Measurements from ENCODE around the gene CXXC4. TPM values are rescaled to one million over a fixed set of nuclear protein-coding genes. Genes with fewer than 3 reads are reported as not detected.
A peak's percentile ranks its signal among the peaks of the same experiment; 100 is the strongest.

Gene CXXC4
- total and polyA plus RNA-seq, 2 donors (not counting 1 experiment from before 2014, with no cell fraction given) = under 0.01 to 0.02 TPM

GRCh38 chr4:104494185-104494584, 509 bp downstream of the CXXC4 start:
- H3K27me3 ChIP-seq (ENCODE audit: control insufficient read depth, insufficient read depth, low read length) = no peaks in the 10 kb centered on the region
- no peak overlapping the region for H2AFZ ChIP-seq (ENCODE audit: low read length)
- no peak overlapping the region for H3K9ac ChIP-seq (ENCODE audit: insufficient read depth, low read length)
- H4K20me1 ChIP-seq (ENCODE audit: control insufficient read depth, extremely low read depth, insufficient read depth, low read length) = no peaks in the 10 kb centered on the region
- H3K4me3 ChIP-seq (replicated peaks in 1 of 4; ENCODE audit: control extremely low read depth in 1 of 4, insufficient read depth in 1 of 4, low read depth in 3 of 4, low read length in 4 of 4) = peak overlapping the region in 2 of 4 experiments; percentile 64 to 74
- no peak for DNase-seq (ENCODE audit: low read depth in 2 of 2)
- no peaks in the 10 kb centered on the region for H3K9me3 ChIP-seq (ENCODE audit: control insufficient read depth, insufficient read depth, low read depth, low read length)
- no peak overlapping the region for H3K27ac ChIP-seq (ENCODE audit: insufficient read depth, low read length)
- no peaks in the 10 kb centered on the region for H3K79me2 ChIP-seq (ENCODE audit: control insufficient read depth, insufficient read depth, low read length)
- no peaks in the 10 kb centered on the region for H3K36me3 ChIP-seq (ENCODE audit: control insufficient read depth, insufficient read depth, low read length)
- no peak for TF ChIP-seq EZH2 (IDR thresholded peaks at IDR 0.05; ENCODE audit: low read length, missing control alignments)
- no peak for TF ChIP-seq CTCF (conservative IDR thresholded peaks at IDR 0.05 in 1 of 2, IDR thresholded peaks at IDR 0.05 in 1 of 2; ENCODE audit: low read depth in 1 of 2, low read length in 2 of 2)
- H3K4me1 ChIP-seq (ENCODE audit: control insufficient read depth, extremely low read depth, insufficient read depth, low read length) = no peaks in the 10 kb centered on the region
- no peak overlapping the region for H3K4me2 ChIP-seq (ENCODE audit: extremely low read depth, insufficient read depth, low read length)

- no peaks in the 10 kb centered on the region for H3K36me3 ChIP-seq (ENCODE audit: control insufficient read depth, insufficient read depth, low read length)
- no peak for DNase-seq (ENCODE audit: low read depth in 2 of 2)
- H2AFZ ChIP-seq (ENCODE audit: low read length) = no peak overlapping the region
- no peak overlapping the region for H3K9ac ChIP-seq (ENCODE audit: insufficient read depth, low read length)
- no peaks in the 10 kb centered on the region for H3K79me2 ChIP-seq (ENCODE audit: control insufficient read depth, insufficient read depth, low read length)
- no peak overlapping the region for H3K4me2 ChIP-seq (ENCODE audit: extremely low read depth, insufficient read depth, low read length)
- no peaks in the 10 kb centered on the region for H3K9me3 ChIP-seq (ENCODE audit: control insufficient read depth, insufficient read depth, low read depth, low read length)
- no peak overlapping the region for H3K4me3 ChIP-seq (replicated peaks in 1 of 4; ENCODE audit: control extremely low read depth in 1 of 4, insufficient read depth in 1 of 4, low read depth in 3 of 4, low read length in 4 of 4)
- H3K27me3 ChIP-seq (ENCODE audit: control insufficient read depth, insufficient read depth, low read length) = no peaks in the 10 kb centered on the region
- no peak overlapping the region for H3K27ac ChIP-seq (ENCODE audit: insufficient read depth, low read length)
- H4K20me1 ChIP-seq (ENCODE audit: control insufficient read depth, extremely low read depth, insufficient read depth, low read length) = no peaks in the 10 kb centered on the region
- H3K4me1 ChIP-seq (ENCODE audit: control insufficient read depth, extremely low read depth, insufficient read depth, low read length) = no peaks in the 10 kb centered on the region
- no peak for TF ChIP-seq EZH2 (IDR thresholded peaks at IDR 0.05; ENCODE audit: low read length, missing control alignments)
- TF ChIP-seq CTCF (conservative IDR thresholded peaks at IDR 0.05 in 1 of 2, IDR thresholded peaks at IDR 0.05 in 1 of 2; ENCODE audit: low read depth in 1 of 2, low read length in 2 of 2) = no peak
Measured at GRCh38 chr4:104493081-104493831, 1.4 kb downstream of the CXXC4 start.

GRCh38 chr4:104492183-104492771, 2.4 kb downstream of the CXXC4 start:
- H3K4me1 ChIP-seq (ENCODE audit: control insufficient read depth, extremely low read depth, insufficient read depth, low read length) = no peaks in the 10 kb centered on the region
- no peaks in the 10 kb centered on the region for H4K20me1 ChIP-seq (ENCODE audit: control insufficient read depth, extremely low read depth, insufficient read depth, low read length)
- TF ChIP-seq EZH2 (IDR thresholded peaks at IDR 0.05; ENCODE audit: low read length, missing control alignments) = no peak
- no peak overlapping the region for H3K9ac ChIP-seq (ENCODE audit: insufficient read depth, low read length)
- no peaks in the 10 kb centered on the region for H3K9me3 ChIP-seq (ENCODE audit: control insufficient read depth, insufficient read depth, low read depth, low read length)
- H3K27me3 ChIP-seq (ENCODE audit: control insufficient read depth, insufficient read depth, low read length) = no peaks in the 10 kb centered on the region
- peak; percentile 8 to 41 for DNase-seq (ENCODE audit: low read depth in 2 of 2)
- no peaks in the 10 kb centered on the region for H3K79me2 ChIP-seq (ENCODE audit: control insufficient read depth, insufficient read depth, low read length)
- no peak overlapping the region for H3K27ac ChIP-seq (ENCODE audit: insufficient read depth, low read length)
- H3K4me3 ChIP-seq (replicated peaks in 1 of 4; ENCODE audit: control extremely low read depth in 1 of 4, insufficient read depth in 1 of 4, low read depth in 3 of 4, low read length in 4 of 4) = peak overlapping the region in 1 of 4 experiments; percentile 53
- H2AFZ ChIP-seq (ENCODE audit: low read length) = no peak overlapping the region
- peak overlapping the region; percentile 49 for H3K4me2 ChIP-seq (ENCODE audit: extremely low read depth, insufficient read depth, low read length)
- no peaks in the 10 kb centered on the region for H3K36me3 ChIP-seq (ENCODE audit: control insufficient read depth, insufficient read depth, low read length)

Measured in fibroblast of lung (primary cell).